Mesendoderm (in vitro differentiated cells): Measurements from ENCODE around the gene XRN2.

Experiments used
- DNase-seq: peaks from one replicate; pipeline ENCODE4 v3.0.0; 2013
- H2AK5ac ChIP-seq: 2 replicates; pipeline ENCODE4 v1.6.1; 2013; ENCODE audit warnings: low read length, inconsistent platforms
- H2BK120ac ChIP-seq: 2 replicates; pipeline ENCODE4 v1.6.1; 2013; ENCODE audit warnings: low read depth, mild to moderate bottlenecking, low read length, moderate library complexity, mixed read lengths
- H2BK15ac ChIP-seq: replicated peaks from 2 replicates; pipeline ENCODE4 v1.6.1; 2013; ENCODE audit warnings: low read depth, mild to moderate bottlenecking, moderate library complexity
- H2BK5ac ChIP-seq: 2 replicates; pipeline ENCODE4 v1.6.1; 2013; ENCODE audit warnings: low read length, inconsistent platforms
- H3K18ac ChIP-seq: 2 replicates; pipeline ENCODE4 v1.6.1; 2013; ENCODE audit warnings: mild to moderate bottlenecking, low read length, mixed read lengths
- H3K23ac ChIP-seq: one replicate; pipeline ENCODE4 v1.6.1; 2013; ENCODE audit warnings: low read length
- H3K27ac ChIP-seq: 2 replicates; pipeline ENCODE4 v1.5.1; 2013; ENCODE audit warnings: low read depth, mild to moderate bottlenecking, inconsistent platforms, low read length, moderate library complexity
- H3K27me3 ChIP-seq: 2 replicates; pipeline ENCODE4 v1.6.1; 2013; ENCODE audit warnings: low read length, control low read depth, mild to moderate bottlenecking, inconsistent platforms; ENCODE audit not compliant: insufficient read depth, poor library complexity
- H3K36me3 ChIP-seq: 2 replicates; pipeline ENCODE4 v1.6.1; 2013; ENCODE audit warnings: low read length, inconsistent platforms; ENCODE audit not compliant: control insufficient read depth, insufficient read depth
- H3K4ac ChIP-seq: one replicate; pipeline ENCODE4 v1.6.1; 2013; ENCODE audit warnings: low read depth, mild to moderate bottlenecking, low read length, moderate library complexity
- H3K4me1 ChIP-seq: 2 replicates; pipeline ENCODE4 v1.6.1; 2013; ENCODE audit warnings: low read depth, low read length, inconsistent platforms; ENCODE audit not compliant: control insufficient read depth
- H3K4me2 ChIP-seq: 2 replicates; pipeline ENCODE4 v1.6.1; 2013; ENCODE audit warnings: low read length
- H3K4me3 ChIP-seq: 2 replicates; pipeline ENCODE4 v1.5.1; 2013; ENCODE audit warnings: mild to moderate bottlenecking, low read length
- H3K56ac ChIP-seq: one replicate; pipeline ENCODE4 v1.6.1; 2013; ENCODE audit warnings: low read length
- H3K79me1 ChIP-seq: 2 replicates; pipeline ENCODE4 v1.6.1; 2013; ENCODE audit warnings: low read length, inconsistent platforms
- H3K79me2 ChIP-seq: 2 replicates; pipeline ENCODE4 v1.6.1; 2013; ENCODE audit warnings: mild to moderate bottlenecking, low read length; ENCODE audit not compliant: control insufficient read depth, insufficient read depth
- H3K9ac ChIP-seq: 2 replicates; pipeline ENCODE4 v1.6.1; 2013; ENCODE audit warnings: low read length, inconsistent platforms
- H4K5ac ChIP-seq: one replicate; pipeline ENCODE4 v1.6.1; 2013; ENCODE audit warnings: low read length
- H4K8ac ChIP-seq: one replicate; pipeline ENCODE4 v1.6.1; 2013; ENCODE audit warnings: low read depth, mild to moderate bottlenecking, control low read depth, low read length, moderate library complexity
- WGBS: extraction: QIAGEN DNeasy Blood & Tissue Kit; methylation state at CpG from one replicate; pipeline ENCODE4 v1.1.7; 2013; ENCODE audit warnings: low lambda C conversion rate, missing lambda C conversion rate; ENCODE audit not compliant: insufficient coverage; ENCODE audit errors: extremely low coverage; 5-methylcytosine and 5-hydroxymethylcytosine counted together

Gene XRN2

GRCh38 chr20:21273755-21274386, 29.3 kb upstream of the XRN2 start:
- Histone ChIP-seq H3K27ac (no peak overlapping the region), H3K79me1 (no peaks in the 10 kb centered on the region), H3K79me2 (no peaks in the 10 kb centered on the region), H3K9ac (no peak overlapping the region), H3K23ac (no peak overlapping the region), H3K27me3 (no peaks in the 10 kb centered on the region), H3K4me3 (no peak overlapping the region), H2AK5ac (no peak overlapping the region), H3K4me2 (no peak overlapping the region), H4K8ac (no peak overlapping the region), H3K4ac (no peak overlapping the region), H3K36me3 (no peaks in the 10 kb centered on the region), H4K5ac (no peak overlapping the region), H3K18ac (no peak overlapping the region), H3K56ac (no peak overlapping the region), H2BK120ac (no peak overlapping the region), H2BK15ac (no peak overlapping the region), H3K4me1 (no peaks in the 10 kb centered on the region), H2BK5ac (no peak overlapping the region)
- no peak for DNase-seq
- no CpG with 5 or more reads among the region's 8 CpGs for WGBS

GRCh38 chr20:21278829-21279228, 24.3 kb upstream of the XRN2 start:
- Histone ChIP-seq H2AK5ac (no peak overlapping the region), H3K4me1 (no peaks in the 10 kb centered on the region), H4K5ac (no peak overlapping the region), H3K36me3 (no peaks in the 10 kb centered on the region), H3K4me3 (no peak overlapping the region), H3K4me2 (no peak overlapping the region), H2BK120ac (no peak overlapping the region), H3K9ac (no peak overlapping the region), H3K18ac (no peak overlapping the region), H2BK5ac (no peak overlapping the region), H3K27me3 (no peaks in the 10 kb centered on the region), H3K56ac (no peak overlapping the region), H2BK15ac (no peak overlapping the region), H3K4ac (no peak overlapping the region), H3K23ac (no peak overlapping the region), H3K27ac (no peak overlapping the region), H3K79me1 (no peaks in the 10 kb centered on the region), H3K79me2 (no peaks in the 10 kb centered on the region), H4K8ac (no peak overlapping the region)
- DNase-seq = no peak
- WGBS = no CpG with 5 or more reads among the region's 2 CpGs

- no peaks in the 10 kb centered on the region for H3K79me2 ChIP-seq
- no peak overlapping the region for H3K4me3 ChIP-seq
- H2AK5ac ChIP-seq = no peak overlapping the region
- H2BK5ac ChIP-seq = no peak overlapping the region
- WGBS = no CpG with 5 or more reads among the region's 7 CpGs
- no peak overlapping the region for H4K5ac ChIP-seq
- H3K4ac ChIP-seq = no peak overlapping the region
- H3K4me1 ChIP-seq = no peaks in the 10 kb centered on the region
- H2BK120ac ChIP-seq = no peak overlapping the region
- no peak overlapping the region for H3K23ac ChIP-seq
- H3K4me2 ChIP-seq = no peak overlapping the region
- H3K18ac ChIP-seq = no peak overlapping the region
- no peak overlapping the region for H4K8ac ChIP-seq
- H2BK15ac ChIP-seq = no peak overlapping the region
- no peak for DNase-seq
- no peak overlapping the region for H3K9ac ChIP-seq
- no peak overlapping the region for H3K56ac ChIP-seq
- H3K27ac ChIP-seq = no peak overlapping the region
- no peaks in the 10 kb centered on the region for H3K36me3 ChIP-seq
- no peaks in the 10 kb centered on the region for H3K79me1 ChIP-seq
- no peaks in the 10 kb centered on the region for H3K27me3 ChIP-seq
These were observed 23.2 kb upstream of the XRN2 start for GRCh38 chr20:21279706-21280521.

- Histone ChIP-seq H2AK5ac (no peak overlapping the region), H3K4me2 (no peak overlapping the region), H3K36me3 (no peaks in the 10 kb centered on the region), H3K9ac (no peak overlapping the region), H3K4me3 (no peak overlapping the region), H3K79me1 (no peaks in the 10 kb centered on the region), H3K4ac (no peak overlapping the region), H2BK5ac (no peak overlapping the region), H4K5ac (no peak overlapping the region), H3K23ac (no peak overlapping the region), H3K56ac (no peak overlapping the region), H3K4me1 (no peaks in the 10 kb centered on the region), H3K27me3 (no peaks in the 10 kb centered on the region), H4K8ac (no peak overlapping the region), H2BK15ac (no peak overlapping the region), H2BK120ac (no peak overlapping the region), H3K18ac (no peak overlapping the region), H3K27ac (no peak overlapping the region), H3K79me2 (no peaks in the 10 kb centered on the region)
- DNase-seq = no peak
- WGBS = no CpG with 5 or more reads among the region's 3 CpGs
These were observed 22.6 kb upstream of the XRN2 start for GRCh38 chr20:21280522-21281016.

GRCh38 chr20:21286775-21287174, 16.4 kb upstream of the XRN2 start:
- Histone ChIP-seq H3K18ac (no peak overlapping the region), H3K9ac (no peak overlapping the region), H3K27me3 (no peaks in the 10 kb centered on the region), H3K56ac (no peak overlapping the region), H4K8ac (no peak overlapping the region), H3K79me1 (no peaks in the 10 kb centered on the region), H3K27ac (no peak overlapping the region), H3K4me2 (no peak overlapping the region), H4K5ac (no peak overlapping the region), H2AK5ac (no peak overlapping the region), H3K4me3 (no peak overlapping the region), H2BK5ac (no peak overlapping the region), H2BK120ac (no peak overlapping the region), H3K4me1 (no peaks in the 10 kb centered on the region), H3K79me2 (no peaks in the 10 kb centered on the region), H3K36me3 (no peaks in the 10 kb centered on the region), H3K23ac (no peak overlapping the region), H3K4ac (no peak overlapping the region), H2BK15ac (no peak overlapping the region)
- WGBS = no CpG with 5 or more reads among the region's 4 CpGs
- DNase-seq = no peak
